ENCODE measurements around the gene ADAMTS20.

ADAMTS20 gene

DNA sequence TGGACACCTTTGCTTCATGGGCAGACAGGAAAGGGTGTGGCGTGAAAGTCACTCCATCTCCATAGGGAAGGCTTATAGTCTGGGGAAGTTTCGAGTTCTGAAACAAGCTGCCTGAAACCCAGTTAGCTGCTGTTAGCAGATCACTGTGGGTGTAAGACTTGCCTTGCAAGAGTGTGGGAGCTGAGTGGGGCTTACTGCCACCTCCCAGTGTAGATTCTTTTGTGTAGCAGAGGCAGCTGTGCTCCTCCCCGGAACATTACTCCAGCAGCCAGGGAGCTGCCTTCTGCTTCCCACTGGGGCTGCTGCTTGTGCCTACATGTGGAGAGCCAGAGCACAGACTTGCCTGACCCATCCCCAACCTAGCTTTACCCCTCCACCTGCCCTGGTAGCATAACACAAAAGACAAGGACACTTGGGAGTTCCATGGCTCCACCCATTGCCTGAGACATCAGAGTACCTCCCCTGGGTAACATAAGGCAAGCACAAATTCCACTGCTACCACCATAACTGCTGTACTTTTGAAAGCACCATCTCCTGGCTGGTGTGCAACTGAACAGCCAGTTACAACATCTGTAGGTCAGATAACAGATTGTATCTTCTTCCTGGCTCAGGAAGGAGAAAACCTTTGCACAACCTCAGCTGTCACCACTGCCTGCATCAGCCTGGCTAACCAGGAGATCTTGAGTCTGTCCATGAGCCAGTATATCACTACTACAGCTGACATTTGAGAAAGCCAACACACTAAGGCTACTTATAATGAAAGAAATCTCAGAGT is 69.5 kb downstream of the ADAMTS20 start:
- DNase-seq (ENCODE audit: low read depth in 1 of 2, low spot score in 1 of 2): no peak

DNA sequence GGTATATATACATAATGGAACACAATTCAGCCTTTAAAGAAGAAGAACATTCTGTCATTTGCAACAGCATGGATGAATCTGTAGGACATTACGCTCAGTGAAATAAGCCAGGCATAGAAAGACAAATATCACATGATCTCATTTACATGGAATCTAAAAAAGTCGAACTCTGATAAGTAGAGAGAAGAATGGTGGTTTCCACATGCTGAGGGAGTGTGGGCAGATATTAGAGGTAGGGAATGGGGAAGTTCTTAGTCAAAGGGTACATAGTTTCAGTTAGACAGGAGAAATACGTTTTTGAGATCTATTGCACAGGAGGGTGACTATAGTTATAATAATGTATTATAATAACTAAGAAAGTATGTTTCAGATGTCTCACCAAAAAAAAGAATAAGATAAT is 71.4 kb downstream of the ADAMTS20 start:
- DNase-seq (ENCODE audit: low read depth in 1 of 2, low spot score in 1 of 2): no peak

DNA sequence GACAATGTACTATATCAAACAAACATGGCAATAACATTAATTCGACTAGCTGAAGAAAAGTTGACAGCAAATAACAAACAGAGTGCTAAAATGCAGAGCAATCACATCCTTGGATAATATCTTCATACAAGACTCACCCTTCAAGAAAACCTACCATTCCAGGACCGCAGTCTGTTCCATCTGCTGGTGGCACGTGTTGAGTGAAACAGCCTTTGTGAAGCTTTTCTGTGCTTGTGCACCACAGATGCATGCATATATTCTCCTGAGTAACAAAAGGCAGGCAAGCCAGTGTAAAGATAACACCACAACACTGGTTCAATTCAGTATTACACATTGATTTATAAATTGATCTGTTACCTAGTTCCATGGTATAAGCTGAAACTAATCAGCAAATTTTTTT is 89.3 kb downstream of the ADAMTS20 start:
- DNase-seq (ENCODE audit: low read depth in 1 of 2, low spot score in 1 of 2): no peak

GRCh38 chr12:43462080-43462479 is 89.9 kb downstream of the ADAMTS20 start:
- DNase-seq (ENCODE audit: low read depth in 1 of 2, low spot score in 1 of 2): no peak

DNA sequence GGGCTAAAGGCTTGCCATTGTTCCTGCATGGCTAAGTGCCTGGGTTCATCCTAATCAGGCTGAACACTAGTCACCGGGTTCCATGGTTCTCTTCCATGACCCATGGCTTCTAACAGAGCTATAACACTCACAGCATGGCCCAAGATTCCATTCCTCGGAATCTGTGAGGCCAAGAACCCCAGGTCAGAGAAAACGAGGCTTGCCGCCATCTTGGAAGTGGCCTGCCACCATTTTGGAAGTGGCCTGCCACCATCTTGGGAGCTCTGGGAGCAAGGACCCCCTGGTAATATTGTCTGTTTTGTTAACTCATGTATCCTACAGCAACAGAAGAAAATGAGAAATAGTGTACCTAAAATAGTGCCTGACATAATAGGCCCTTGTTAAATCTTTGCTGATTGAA is 92.7 kb downstream of the ADAMTS20 start:
- no peak for DNase-seq (ENCODE audit: low read depth in 1 of 2, low spot score in 1 of 2)

DNA sequence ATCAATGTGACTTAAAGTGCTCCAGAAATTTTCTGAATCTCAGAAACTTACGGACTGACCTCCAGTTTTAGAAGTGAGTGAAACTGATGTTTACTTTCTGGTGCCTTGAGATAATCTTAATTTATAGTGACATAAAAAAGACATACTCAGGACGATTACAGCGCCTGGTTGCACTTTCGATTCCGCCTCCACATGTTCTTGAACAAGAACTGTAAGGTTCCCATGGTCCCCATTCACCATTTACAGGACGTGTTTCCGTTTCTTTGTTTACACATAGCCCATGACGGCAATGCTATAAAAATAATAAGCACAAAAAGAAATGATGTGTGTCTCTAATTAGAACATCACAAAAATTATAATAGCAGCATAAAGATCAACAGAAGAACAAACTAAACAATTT is 98.2 kb downstream of the ADAMTS20 start:
- DNase-seq (ENCODE audit: low read depth in 1 of 2, low spot score in 1 of 2): no peak

- peak; percentile 23 to 37 for DNase-seq (ENCODE audit: low read depth in 1 of 2, low spot score in 1 of 2)
These were observed 107.0 kb downstream of the ADAMTS20 start for GRCh38 chr12:43444940-43445564.

GRCh38 chr12:43436597-43436996 is 115.4 kb downstream of the ADAMTS20 start:
- DNase-seq (ENCODE audit: low read depth in 1 of 2, low spot score in 1 of 2): no peak

- no peak for DNase-seq (ENCODE audit: low read depth in 1 of 2, low spot score in 1 of 2)
These were observed 117.4 kb downstream of the ADAMTS20 start for GRCh38 chr12:43434614-43435013.

DNA sequence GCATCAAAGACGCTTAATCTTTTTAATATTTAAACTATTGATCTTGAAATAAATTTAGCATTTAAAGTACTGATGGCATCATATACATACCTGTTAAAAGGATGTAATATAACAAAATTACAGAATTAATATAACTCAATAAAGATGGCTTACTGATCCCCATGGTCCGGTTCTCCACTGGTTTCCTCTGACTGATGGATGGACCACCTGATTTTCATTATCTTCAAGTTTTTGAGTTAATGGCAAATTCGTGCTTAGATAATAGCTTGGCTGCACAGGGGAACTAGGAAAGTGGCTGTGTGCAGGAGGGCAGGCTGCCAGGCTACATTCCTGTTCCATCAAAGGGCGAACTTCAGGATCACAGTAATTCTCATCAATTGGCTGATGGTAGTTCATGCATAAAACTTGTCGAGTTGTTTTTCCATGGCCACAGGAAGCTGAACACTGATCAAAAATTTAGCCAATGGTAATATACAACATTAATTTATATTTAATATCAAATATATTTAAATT is 123.9 kb downstream of the ADAMTS20 start:
- DNase-seq (ENCODE audit: low read depth in 1 of 2, low spot score in 1 of 2): no peak

- DNase-seq (ENCODE audit: low read depth in 1 of 2, low spot score in 1 of 2): no peak
These were observed 126.6 kb downstream of the ADAMTS20 start for GRCh38 chr12:43425361-43425760.

DNA sequence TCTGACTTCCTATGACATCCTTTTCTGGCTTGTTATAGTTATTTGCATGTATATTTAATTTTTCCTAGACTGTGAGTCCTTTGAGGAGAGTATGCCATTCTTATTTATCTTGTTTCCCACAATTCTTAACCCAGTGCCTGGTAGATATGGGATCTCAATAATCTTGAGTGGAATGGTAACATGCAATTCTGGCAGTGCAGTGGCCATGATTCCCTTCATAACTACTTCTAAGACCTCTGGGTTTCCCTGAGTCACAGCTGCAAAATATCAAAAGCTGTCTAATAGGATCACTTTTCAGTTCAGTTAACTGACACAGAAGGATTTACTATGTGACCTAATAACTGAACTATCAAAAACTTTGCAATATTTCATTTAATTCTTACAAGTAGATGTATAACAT is 135.0 kb downstream of the ADAMTS20 start:
- DNase-seq (ENCODE audit: low read depth in 1 of 2, low spot score in 1 of 2): no peak

DNA sequence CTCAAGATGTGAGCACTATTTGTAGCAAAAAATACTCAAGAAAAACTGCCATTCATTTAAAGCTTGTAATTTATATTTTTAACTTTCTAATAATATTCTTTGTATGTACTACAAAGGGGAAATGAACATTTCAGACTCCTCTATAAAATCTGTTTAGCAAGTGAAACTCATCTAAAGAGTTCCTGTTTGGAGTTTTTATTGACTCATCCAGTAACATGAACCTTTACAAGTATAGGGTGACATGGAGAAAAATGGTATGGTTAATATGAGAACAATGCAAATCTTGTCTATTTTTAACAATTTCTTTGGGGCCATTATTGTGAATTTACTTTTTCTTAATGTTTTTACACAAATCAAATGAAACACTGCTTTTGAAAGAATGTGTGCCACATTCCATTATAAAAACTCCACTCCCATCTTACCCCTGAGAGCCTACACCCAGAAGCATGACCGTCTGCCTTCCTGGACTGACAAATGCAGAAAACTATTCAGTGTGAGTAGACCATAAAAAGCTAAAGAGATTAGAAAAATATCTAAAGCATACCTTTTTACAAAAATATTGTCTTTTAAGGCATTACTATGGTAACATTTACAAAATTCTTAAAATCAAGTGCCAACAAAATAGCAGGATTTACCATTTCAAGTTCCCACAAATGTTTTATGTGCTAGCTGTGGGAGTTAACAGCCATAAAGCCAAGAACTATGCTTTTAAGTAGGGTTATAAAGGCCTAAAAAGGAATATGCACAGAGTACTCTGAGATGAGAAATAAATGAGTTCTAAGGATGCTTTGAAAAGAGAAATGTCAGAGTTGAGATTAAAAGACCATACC is 144.0 kb downstream of the ADAMTS20 start:
- no peak for DNase-seq (ENCODE audit: low read depth in 1 of 2, low spot score in 1 of 2)

- DNase-seq (ENCODE audit: low read depth in 1 of 2, low spot score in 1 of 2): no peak
These were observed 145.2 kb downstream of the ADAMTS20 start for GRCh38 chr12:43406801-43407200.

DNA sequence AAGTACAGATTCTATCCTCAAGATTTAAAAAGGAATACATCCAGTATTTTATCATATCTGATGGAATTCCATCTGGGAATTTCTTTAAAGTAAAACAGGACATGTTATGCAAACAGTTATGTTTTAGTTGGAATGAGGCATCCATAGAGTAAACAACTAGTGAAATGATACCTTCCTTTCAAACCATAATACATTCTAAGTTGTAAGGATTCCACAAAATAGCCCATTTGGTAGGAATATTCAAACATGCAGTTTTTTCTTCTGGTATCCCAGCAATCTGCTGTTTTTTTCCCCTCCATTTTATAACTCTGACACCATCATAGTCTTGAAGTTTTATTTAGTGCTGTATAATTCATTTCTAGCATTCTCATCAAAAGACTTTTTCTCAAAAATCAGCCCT is 149.6 kb downstream of the ADAMTS20 start:
- no peak for DNase-seq (ENCODE audit: low read depth in 1 of 2, low spot score in 1 of 2)

DNA sequence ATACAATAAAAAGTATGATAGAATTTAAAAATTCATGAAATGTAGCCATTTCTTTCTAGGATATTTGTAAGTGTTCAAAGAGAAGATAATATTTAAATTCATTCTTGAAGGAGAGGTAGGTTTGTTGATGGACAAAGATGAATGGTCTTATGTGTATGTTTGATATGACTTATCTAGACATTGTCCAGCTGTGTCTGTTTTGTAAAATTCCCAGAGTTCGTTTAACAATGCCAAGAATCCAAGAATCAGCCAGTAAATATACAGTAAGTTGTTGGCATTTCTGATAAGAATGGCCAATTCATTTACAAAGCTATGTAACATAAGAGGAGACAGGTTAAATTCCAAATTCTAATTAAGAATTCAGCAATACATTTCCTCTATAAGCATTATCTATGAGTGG is 150.9 kb downstream of the ADAMTS20 start:
- no peak for DNase-seq (ENCODE audit: low read depth in 1 of 2, low spot score in 1 of 2)

- no peak for DNase-seq (ENCODE audit: low read depth in 1 of 2, low spot score in 1 of 2)
These were observed 155.3 kb downstream of the ADAMTS20 start for GRCh38 chr12:43396671-43397070.

GRCh38 chr12:43392116-43392515 is 159.9 kb downstream of the ADAMTS20 start:
- DNase-seq (ENCODE audit: low read depth in 1 of 2, low spot score in 1 of 2): no peak

DNA sequence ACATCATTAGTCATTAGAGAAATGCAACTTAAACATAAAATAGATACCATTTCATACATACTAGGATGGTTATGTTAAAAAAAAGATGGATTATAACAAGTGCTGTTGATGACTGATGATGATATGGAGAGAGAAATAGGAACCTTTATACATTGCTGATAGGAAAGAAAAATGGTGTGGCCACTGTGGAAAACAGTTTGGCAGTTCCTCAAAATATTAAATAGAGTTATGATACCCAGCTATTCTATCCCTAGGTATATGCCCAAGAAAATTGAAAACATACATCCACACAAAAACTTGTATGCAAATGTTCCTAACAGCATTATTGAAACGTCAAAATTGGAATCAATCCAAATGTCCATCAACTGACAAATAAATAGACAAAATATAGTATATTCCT is 170.1 kb downstream of the ADAMTS20 start:
- DNase-seq (ENCODE audit: low read depth in 1 of 2, low spot score in 1 of 2): no peak

GRCh38 chr12:43378448-43378847 is 173.6 kb downstream of the ADAMTS20 start:
- DNase-seq (ENCODE audit: low read depth in 1 of 2, low spot score in 1 of 2): no peak

DNA sequence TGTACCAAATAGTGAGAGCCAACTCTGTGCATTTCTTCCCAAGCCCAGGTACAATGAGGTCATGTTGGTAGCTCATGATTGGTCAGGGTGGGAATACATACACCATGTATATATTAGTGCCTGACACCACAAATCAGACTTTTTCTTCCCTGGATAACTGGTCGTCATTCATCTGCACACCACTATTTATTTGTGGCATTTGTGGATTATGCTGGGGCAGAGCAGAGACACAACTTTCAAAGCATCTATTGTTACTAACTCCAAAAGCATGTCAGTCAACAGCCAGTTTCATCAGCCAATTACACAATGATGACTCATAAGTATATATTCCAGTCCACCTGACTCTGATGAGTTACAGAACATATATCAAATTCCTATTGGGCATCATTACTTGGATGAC is 181.7 kb downstream of the ADAMTS20 start:
- DNase-seq (ENCODE audit: low read depth in 1 of 2, low spot score in 1 of 2): no peak

All from activated CD4-positive, alpha-beta T cell treated with anti-CD3 and anti-CD28 coated beads, Interleukin-2, amount 50 U/mL, for 24 hours (primary cell).